Astrocyte (in vitro differentiated cells and primary cell): ENCODE data around the gene CABLES2. TPM values are rescaled to one million over a fixed set of nuclear protein-coding genes. Genes with fewer than 3 reads are reported as not detected.
"Not testable (repeated sequence)": the region's sequence is repeated elsewhere in the genome, so short reads cannot be mapped to it uniquely, and the experiment has no call there.

Source experiments
- DNase-seq: peaks from one replicate; pipeline ENCODE4 v3.0.0-alpha.2; 2010; ENCODE audit warnings: low read depth
- FAIRE-seq: peaks from 2 replicates; lab custom pipeline; 2011; peaks lifted over from hg19 to GRCh38; lab: Jason Lieb, UNC
- H2AFZ ChIP-seq: 2 replicates; pipeline ENCODE4 v1.6.0; 2012; ENCODE audit warnings: low read depth, low read length, inconsistent platforms
- H3K27ac ChIP-seq: 2 replicates; pipeline ENCODE4 v1.5.1; 2011; ENCODE audit warnings: low read depth, low read length, inconsistent platforms
- H3K27me3 ChIP-seq: 2 replicates; pipeline ENCODE4 v1.6.0; 2011; ENCODE audit warnings: low read length, inconsistent platforms; ENCODE audit not compliant: insufficient read depth
- H3K36me3 ChIP-seq: 2 replicates; pipeline ENCODE4 v1.5.1; 2011; ENCODE audit warnings: low read length, inconsistent platforms; ENCODE audit not compliant: insufficient read depth
- H3K4me1 ChIP-seq: 2 replicates; pipeline ENCODE4 v1.5.1; 2011; ENCODE audit warnings: low read length, inconsistent platforms; ENCODE audit not compliant: insufficient read depth
- H3K4me2 ChIP-seq: 2 replicates; pipeline ENCODE4 v1.6.0; 2012; ENCODE audit warnings: low read length, inconsistent platforms
- H3K4me3 ChIP-seq: 2 replicates; pipeline ENCODE4 v1.5.1; 2011; ENCODE audit warnings: low read depth, mild to moderate bottlenecking, low read length, inconsistent platforms; ENCODE audit not compliant: insufficient read depth
- H3K79me2 ChIP-seq: 2 replicates; pipeline ENCODE4 v1.6.0; 2012; ENCODE audit warnings: mild to moderate bottlenecking, low read length, inconsistent platforms; ENCODE audit not compliant: insufficient read depth
- H3K9ac ChIP-seq: 2 replicates; pipeline ENCODE4 v1.6.0; 2012; ENCODE audit warnings: mild to moderate bottlenecking, low read length, inconsistent platforms
- H3K9me3 ChIP-seq: 2 replicates; pipeline ENCODE4 v1.5.1; 2012; ENCODE audit warnings: low read depth, mild to moderate bottlenecking, low read length, inconsistent platforms; ENCODE audit not compliant: insufficient read depth
- H4K20me1 ChIP-seq: 2 replicates; pipeline ENCODE4 v1.6.0; 2012; ENCODE audit warnings: low read length, inconsistent platforms; ENCODE audit not compliant: insufficient read depth
- H3K27ac Mint-ChIP-seq: one replicate; pipeline ENCODE4 v1.8.0; 2021; ENCODE audit warnings: mild to moderate bottlenecking, mixed read lengths; ENCODE audit not compliant: unreplicated experiment
- H3K27me3 Mint-ChIP-seq: one replicate; pipeline ENCODE4 v1.8.0; 2021; ENCODE audit warnings: low read depth, mixed read lengths; ENCODE audit not compliant: unreplicated experiment
- H3K36me3 Mint-ChIP-seq: one replicate; pipeline ENCODE4 v1.8.0; 2021; ENCODE audit warnings: low read depth, mixed read lengths; ENCODE audit not compliant: unreplicated experiment
- H3K4me1 Mint-ChIP-seq: one replicate; pipeline ENCODE4 v1.8.0; 2021; ENCODE audit warnings: low read depth, mixed read lengths; ENCODE audit not compliant: unreplicated experiment
- H3K4me3 Mint-ChIP-seq: one replicate; pipeline ENCODE4 v1.8.0; 2021; ENCODE audit warnings: mild to moderate bottlenecking, moderate library complexity, mixed read lengths; ENCODE audit not compliant: unreplicated experiment
- H3K9me3 Mint-ChIP-seq: one replicate; pipeline ENCODE4 v1.8.0; 2021; ENCODE audit warnings: mild to moderate bottlenecking, mixed read lengths; ENCODE audit not compliant: unreplicated experiment
- EZH2 ChIP-seq: IDR thresholded peaks from 2 replicates; pipeline ENCODE4 v1.6.1; 2012; ENCODE audit warnings: mild to moderate bottlenecking, low read length, inconsistent platforms; ENCODE audit not compliant: insufficient read depth
- total RNA-seq: library from RNA; stranded (reverse); gene quantifications from 2 replicates; pipeline ENCODE4 v1.2.1, GENCODE V29; 2021
- TF ChIP-seq, protein P1 (sequence below): IDR thresholded peaks from 2 replicates; pipeline ENCODE4 v1.5.1; 2011; ENCODE audit warnings: low read depth, mild to moderate bottlenecking, inconsistent platforms, low read length, moderate library complexity; ENCODE audit not compliant: insufficient read depth

CABLES2 gene
- total RNA-seq, 1 donor from 2014 or later: 4.4 TPM

DNA sequence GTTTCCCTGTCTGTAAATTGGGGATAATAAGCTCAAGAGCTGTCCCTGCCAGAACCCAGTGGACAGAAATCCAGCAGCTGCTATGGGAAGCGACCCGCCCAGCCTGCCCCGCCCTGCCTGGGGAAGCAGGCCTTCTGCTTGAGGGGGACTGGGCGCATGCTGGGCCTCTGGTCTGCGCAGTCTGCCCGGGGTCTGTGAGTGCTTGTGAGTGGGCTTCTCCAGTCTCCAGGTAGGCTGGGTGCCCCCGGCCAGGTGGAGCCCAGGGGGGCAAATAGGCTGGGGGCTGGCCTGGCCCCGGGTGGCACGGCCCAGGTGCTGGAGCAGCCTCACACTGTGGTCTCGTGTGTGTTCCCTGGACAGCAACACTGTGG lies 20.9 kb upstream of the CABLES2 start:
- Histone ChIP-seq H3K36me3 (no peaks in the 10 kb centered on the region), H4K20me1 (no peaks in the 10 kb centered on the region), H2AFZ (no peak overlapping the region), H3K4me2 (no peak overlapping the region), H3K79me2 (no peaks in the 10 kb centered on the region), H3K27ac (no peak overlapping the region), H3K9me3 (no peaks in the 10 kb centered on the region), H3K4me1 (no peaks in the 10 kb centered on the region), H3K27me3 (peaks cover 11% of the 10 kb centered on the region), H3K9ac (no peak overlapping the region), H3K4me3 (no peak overlapping the region)
- H3K4me1 Mint-ChIP-seq: peaks cover 2% of the 10 kb centered on the region
- FAIRE-seq (no peak), DNase-seq (no peak)
- H3K27me3 Mint-ChIP-seq: peaks cover 40% of the 10 kb centered on the region
- H3K36me3 Mint-ChIP-seq: no peaks in the 10 kb centered on the region
- H3K9me3 Mint-ChIP-seq: no peaks in the 10 kb centered on the region
- H3K27ac Mint-ChIP-seq: no peak overlapping the region
- TF ChIP-seq, protein P1, sequence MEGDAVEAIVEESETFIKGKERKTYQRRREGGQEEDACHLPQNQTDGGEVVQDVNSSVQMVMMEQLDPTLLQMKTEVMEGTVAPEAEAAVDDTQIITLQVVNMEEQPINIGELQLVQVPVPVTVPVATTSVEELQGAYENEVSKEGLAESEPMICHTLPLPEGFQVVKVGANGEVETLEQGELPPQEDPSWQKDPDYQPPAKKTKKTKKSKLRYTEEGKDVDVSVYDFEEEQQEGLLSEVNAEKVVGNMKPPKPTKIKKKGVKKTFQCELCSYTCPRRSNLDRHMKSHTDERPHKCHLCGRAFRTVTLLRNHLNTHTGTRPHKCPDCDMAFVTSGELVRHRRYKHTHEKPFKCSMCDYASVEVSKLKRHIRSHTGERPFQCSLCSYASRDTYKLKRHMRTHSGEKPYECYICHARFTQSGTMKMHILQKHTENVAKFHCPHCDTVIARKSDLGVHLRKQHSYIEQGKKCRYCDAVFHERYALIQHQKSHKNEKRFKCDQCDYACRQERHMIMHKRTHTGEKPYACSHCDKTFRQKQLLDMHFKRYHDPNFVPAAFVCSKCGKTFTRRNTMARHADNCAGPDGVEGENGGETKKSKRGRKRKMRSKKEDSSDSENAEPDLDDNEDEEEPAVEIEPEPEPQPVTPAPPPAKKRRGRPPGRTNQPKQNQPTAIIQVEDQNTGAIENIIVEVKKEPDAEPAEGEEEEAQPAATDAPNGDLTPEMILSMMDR: no peak
- no peak for TF ChIP-seq EZH2
- no peak overlapping the region for H3K4me3 Mint-ChIP-seq

DNA sequence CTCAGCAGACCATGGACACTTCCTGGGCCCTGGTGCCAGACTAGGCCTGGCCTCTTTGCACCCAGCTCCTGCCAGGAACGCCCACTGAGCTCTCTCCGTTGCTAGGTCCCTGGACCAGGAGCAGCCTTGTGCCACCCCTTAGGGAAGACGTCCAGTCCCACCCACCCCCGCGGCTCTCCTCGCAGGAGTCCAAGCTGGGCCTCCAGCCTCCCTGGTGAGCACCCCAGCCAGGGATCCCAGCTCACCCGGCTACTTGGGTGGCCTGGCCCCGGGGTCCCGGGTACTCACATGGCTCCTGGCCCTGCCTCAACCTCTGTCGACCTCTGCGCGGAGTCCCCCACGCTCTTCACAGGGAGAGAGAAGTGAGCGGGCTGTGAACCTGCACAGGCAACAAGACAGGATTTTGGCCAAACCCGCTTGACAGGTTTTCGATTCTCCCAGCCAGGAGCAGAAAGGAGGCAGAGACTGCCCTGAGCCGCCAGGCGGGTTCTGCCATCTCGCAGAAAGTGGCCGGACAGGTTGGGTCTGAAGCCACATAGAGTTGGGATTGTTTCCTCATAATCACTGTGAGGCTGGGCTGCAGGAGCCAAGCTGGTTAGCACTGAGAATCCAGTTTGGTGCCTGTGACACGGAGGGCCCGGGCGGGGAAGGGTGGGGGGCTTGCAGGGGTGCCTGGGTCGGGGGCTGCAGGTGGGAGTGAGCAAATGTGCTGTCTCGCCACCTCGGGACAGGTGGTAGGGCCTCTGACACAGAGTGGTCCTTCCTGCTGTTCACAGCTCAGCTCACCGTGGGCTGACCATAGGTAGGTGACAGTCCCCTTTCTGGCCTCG lies 20.3 kb upstream of the CABLES2 start, which contains the start of gene RBBP8NL:
Gene RBBP8NL (minus strand): TSS at position 368 of the 830 bp plus-strand sequence. CDS start 7,892 bp downstream, outside the sequence.
- Mint-ChIP-seq H3K27ac (no peak within 1 kb of the TSS), H3K27me3 (peaks cover 35% of the 10 kb centered on the region), H3K4me1 (peaks cover 2% of the 10 kb centered on the region), H3K4me3 (no peak within 1 kb of the TSS), H3K36me3 (no peaks in the 10 kb centered on the region), H3K9me3 (no peaks in the 10 kb centered on the region)
- DNase-seq (no peak), FAIRE-seq (no peak)
- H3K27me3 ChIP-seq: peaks cover 9% of the 10 kb centered on the region
- no peak within 1 kb of the TSS for H3K4me3 ChIP-seq
- H3K79me2 ChIP-seq: no peaks in the 10 kb centered on the region
- H2AFZ ChIP-seq: no peak within 1 kb of the TSS
- H3K27ac ChIP-seq: no peak within 1 kb of the TSS
- H3K9me3 ChIP-seq: no peaks in the 10 kb centered on the region
- no peaks in the 10 kb centered on the region for H4K20me1 ChIP-seq
- no peaks in the 10 kb centered on the region for H3K4me1 ChIP-seq
- TF ChIP-seq, protein P1: no peak
- no peak for TF ChIP-seq EZH2
- no peak within 1 kb of the TSS for H3K9ac ChIP-seq
- no peaks in the 10 kb centered on the region for H3K36me3 ChIP-seq
- no peak within 1 kb of the TSS for H3K4me2 ChIP-seq

DNA sequence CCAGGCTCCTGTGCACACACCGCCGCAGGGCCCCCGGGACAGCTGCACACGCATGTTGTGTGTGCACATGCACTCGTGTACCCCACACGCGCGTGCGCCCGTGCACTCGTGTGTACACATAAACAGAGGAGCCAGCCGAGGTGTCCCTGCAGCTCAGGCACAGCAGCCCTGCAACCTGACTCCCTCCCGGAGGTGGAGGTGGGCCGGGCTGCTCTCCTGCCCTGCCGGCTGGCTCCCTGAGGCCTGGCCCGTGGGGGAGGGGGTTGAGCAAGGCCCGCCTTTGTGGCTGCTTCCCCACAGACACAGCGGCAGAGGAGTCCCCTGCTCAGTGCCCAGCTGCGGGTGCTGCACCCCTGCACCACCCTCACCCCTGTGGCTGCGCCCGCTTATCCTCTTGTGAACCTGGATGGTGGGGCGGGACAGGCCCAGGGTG lies 19.6 kb upstream of the CABLES2 start:
- Histone ChIP-seq H3K9me3 (no peaks in the 10 kb centered on the region), H3K27ac (no peak overlapping the region), H3K4me2 (no peak overlapping the region), H2AFZ (no peak overlapping the region), H3K9ac (no peak overlapping the region), H3K4me1 (no peaks in the 10 kb centered on the region), H3K4me3 (no peak overlapping the region), H3K79me2 (no peaks in the 10 kb centered on the region), H3K27me3 (peaks cover 8% of the 10 kb centered on the region), H4K20me1 (no peaks in the 10 kb centered on the region), H3K36me3 (no peaks in the 10 kb centered on the region)
- Mint-ChIP-seq H3K36me3 (no peaks in the 10 kb centered on the region), H3K27ac (no peak overlapping the region), H3K9me3 (no peaks in the 10 kb centered on the region), H3K4me3 (no peak overlapping the region), H3K27me3 (peaks cover 31% of the 10 kb centered on the region), H3K4me1 (peaks cover 2% of the 10 kb centered on the region)
- TF ChIP-seq, protein P1: no peak
- no peak for TF ChIP-seq EZH2
- no peak for FAIRE-seq
- no peak for DNase-seq

DNA sequence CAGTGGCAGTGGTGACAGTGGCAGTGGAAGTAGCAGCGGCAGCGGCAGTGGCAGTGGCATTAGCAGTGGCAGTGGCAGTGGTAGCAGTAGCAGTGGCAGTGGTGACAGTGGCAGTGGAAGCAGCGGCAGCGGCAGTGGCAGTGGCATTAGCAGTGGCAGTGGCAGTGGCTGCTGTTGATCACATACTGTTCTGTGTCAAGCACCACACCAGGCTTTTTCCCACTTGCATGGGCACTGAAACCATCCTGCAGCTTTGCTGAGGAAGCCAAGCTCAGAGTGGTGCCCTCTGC lies 18.9 kb upstream of the CABLES2 start:
- not testable (repeated sequence) for H3K4me2 ChIP-seq, H3K79me2 ChIP-seq, H3K27me3 ChIP-seq, H3K36me3 ChIP-seq, FAIRE-seq, H4K20me1 ChIP-seq, H3K9me3 Mint-ChIP-seq, H3K27ac Mint-ChIP-seq, H3K9me3 ChIP-seq, H3K4me3 Mint-ChIP-seq, H3K9ac ChIP-seq, H3K4me1 Mint-ChIP-seq, H3K36me3 Mint-ChIP-seq, H3K4me3 ChIP-seq, H3K4me1 ChIP-seq, H3K27ac ChIP-seq, H2AFZ ChIP-seq, DNase-seq
- peaks cover 23% of the 10 kb centered on the region for H3K27me3 Mint-ChIP-seq
